Activated CD4-positive, alpha-beta memory T cell treated with anti-CD3 and anti-CD28 coated beads for 36 hours (primary cell): ENCODE measurements around the gene SERPINA10. TPM values are rescaled to one million over a fixed set of nuclear protein-coding genes. Genes with fewer than 3 reads are reported as not detected.

ENCODE experiments used
- CTCF ChIA-PET: fragments of 350-600 bp; sonication (Branson Sonifier 250); formaldehyde crosslinking; loops from one replicate; lab custom pipeline; 2021; ENCODE audit warnings: antibody characterized with exemption, inconsistent platforms; lab: Charles Lee
- POLR2A ChIA-PET: fragments of 350-600 bp; sonication (Branson Sonifier 250); formaldehyde crosslinking; loops from one replicate; lab custom pipeline; 2021; ENCODE audit warnings: antibody characterized with exemption; lab: Charles Lee
- DNase-seq: peaks from one replicate; pipeline ENCODE4 v3.0.0-alpha.2; 2020
- H3K27ac Mint-ChIP-seq: one replicate; pipeline ENCODE4 v1.8.0; 2021; ENCODE audit warnings: mixed read lengths
- H3K27me3 Mint-ChIP-seq: one replicate; pipeline ENCODE4 v1.8.0; 2021; ENCODE audit warnings: mixed read lengths
- H3K36me3 Mint-ChIP-seq: one replicate; pipeline ENCODE4 v1.8.0; 2021; ENCODE audit warnings: mixed read lengths
- H3K4me1 Mint-ChIP-seq: one replicate; pipeline ENCODE4 v1.8.0; 2021; ENCODE audit warnings: low read depth, mixed read lengths
- H3K4me3 Mint-ChIP-seq: one replicate; pipeline ENCODE4 v1.8.0; 2021; ENCODE audit warnings: mild to moderate bottlenecking, mixed read lengths
- H3K9me3 Mint-ChIP-seq: one replicate; pipeline ENCODE4 v1.8.0; 2021; ENCODE audit warnings: mixed read lengths
- intact Hi-C: fragments of 100-400 bp; cut with micrococcal nuclease; formaldehyde crosslinking; loops from one replicate; pipeline ENCODE4 v1.15.1; 2023
- total RNA-seq, 2 experiments: library from RNA; stranded (reverse); gene quantifications; one replicate each; pipeline ENCODE4 v1.2.3, GENCODE V29; 2021

SERPINA10 gene
- total RNA-seq, 2 experiments from 2014 or later: not detected

GRCh38 chr14:94330432-94330831 is 37.4 kb upstream of the SERPINA10 start:
- Mint-ChIP-seq H3K4me3 (no peak overlapping the region), H3K27me3 (peaks cover 5% of the 10 kb centered on the region), H3K4me1 (no peaks in the 10 kb centered on the region), H3K27ac (no peak overlapping the region), H3K36me3 (no peaks in the 10 kb centered on the region), H3K9me3 (peaks cover 2% of the 10 kb centered on the region)
- ChIA-PET POLR2A (no interaction called here), CTCF (interaction anchor here (2.1 kb wide), 1 partner anchor 12 kb away, joined by 6 read pairs; no protein-coding TSS in a partner anchor)
- DNase-seq: no peak
- intact Hi-C loops: no loop called here

GRCh38 chr14:94329857-94330256 is 36.8 kb upstream of the SERPINA10 start:
- no peak for DNase-seq
- peaks cover 2% of the 10 kb centered on the region for H3K9me3 Mint-ChIP-seq
- H3K36me3 Mint-ChIP-seq: no peaks in the 10 kb centered on the region
- POLR2A ChIA-PET: no interaction called here
- H3K27me3 Mint-ChIP-seq: peaks cover 4% of the 10 kb centered on the region
- no peak overlapping the region for H3K4me3 Mint-ChIP-seq
- H3K27ac Mint-ChIP-seq: no peak overlapping the region
- CTCF ChIA-PET: interaction anchor here (0.7 to 2.1 kb wide), 2 partner anchors 13 to 273 kb away, joined by 3 to 6 read pairs; no protein-coding TSS in a partner anchor
- intact Hi-C loops: no loop called here
- no peaks in the 10 kb centered on the region for H3K4me1 Mint-ChIP-seq

GRCh38 chr14:94328196-94328595 is 35.1 kb upstream of the SERPINA10 start:
- H3K4me1 Mint-ChIP-seq: no peaks in the 10 kb centered on the region
- H3K27ac Mint-ChIP-seq: no peak overlapping the region
- ChIA-PET POLR2A (no interaction called here), CTCF (no interaction called here)
- no peak overlapping the region for H3K4me3 Mint-ChIP-seq
- DNase-seq: no peak
- H3K36me3 Mint-ChIP-seq: no peaks in the 10 kb centered on the region
- peaks cover 1% of the 10 kb centered on the region for H3K27me3 Mint-ChIP-seq
- intact Hi-C loops: no loop called here
- peaks cover 2% of the 10 kb centered on the region for H3K9me3 Mint-ChIP-seq

GRCh38 chr14:94322648-94323570 is 29.8 kb upstream of the SERPINA10 start, which contains the start of gene SERPINA6:
Gene SERPINA6, minus strand, starts transcription at chr14:94323336. Its CDS starts 8,688 bp downstream, at chr14:94314648.
- no peak within 1 kb of the TSS for H3K27ac Mint-ChIP-seq
- H3K36me3 Mint-ChIP-seq: no peaks in the 10 kb centered on the region
- no peak within 1 kb of the TSS for H3K4me3 Mint-ChIP-seq
- DNase-seq: no peak
- H3K4me1 Mint-ChIP-seq: no peaks in the 10 kb centered on the region
- CTCF ChIA-PET: interaction anchor here (1.3 kb wide), 1 partner anchor 163 kb away, joined by 3 read pairs; no protein-coding TSS in a partner anchor
- no peaks in the 10 kb centered on the region for H3K9me3 Mint-ChIP-seq
- H3K27me3 Mint-ChIP-seq: no peaks in the 10 kb centered on the region
- intact Hi-C loops: no loop called here
- POLR2A ChIA-PET: no interaction called here

- ChIA-PET POLR2A (no interaction called here), CTCF (no interaction called here)
- Mint-ChIP-seq H3K4me1 (no peaks in the 10 kb centered on the region), H3K36me3 (no peaks in the 10 kb centered on the region), H3K9me3 (no peaks in the 10 kb centered on the region), H3K27me3 (no peaks in the 10 kb centered on the region), H3K4me3 (no peak overlapping the region), H3K27ac (no peak overlapping the region)
- no peak for DNase-seq
- intact Hi-C loops: no loop called here
These were observed 28.6 kb upstream of the SERPINA10 start for GRCh38 chr14:94321421-94322271.

GRCh38 chr14:94320243-94320642 is 27.2 kb upstream of the SERPINA10 start:
- Mint-ChIP-seq H3K27me3 (no peaks in the 10 kb centered on the region), H3K9me3 (no peaks in the 10 kb centered on the region), H3K4me1 (no peaks in the 10 kb centered on the region), H3K4me3 (no peak overlapping the region), H3K27ac (no peak overlapping the region), H3K36me3 (no peaks in the 10 kb centered on the region)
- POLR2A ChIA-PET: no interaction called here
- intact Hi-C loops: no loop called here
- DNase-seq: no peak
- CTCF ChIA-PET: no interaction called here

- H3K36me3 Mint-ChIP-seq: no peaks in the 10 kb centered on the region
- POLR2A ChIA-PET: no interaction called here
- no peaks in the 10 kb centered on the region for H3K9me3 Mint-ChIP-seq
- H3K4me1 Mint-ChIP-seq: no peaks in the 10 kb centered on the region
- H3K4me3 Mint-ChIP-seq: no peak overlapping the region
- H3K27ac Mint-ChIP-seq: no peak overlapping the region
- CTCF ChIA-PET: interaction anchor here (1.0 kb wide), 1 partner anchor 181 kb away, joined by 3 read pairs; no protein-coding TSS in a partner anchor
- DNase-seq: no peak
- intact Hi-C loops: no loop called here
- H3K27me3 Mint-ChIP-seq: no peaks in the 10 kb centered on the region
These were observed 24.2 kb upstream of the SERPINA10 start for GRCh38 chr14:94317259-94317658.

GRCh38 chr14:94316692-94317091 is 23.6 kb upstream of the SERPINA10 start:
- CTCF ChIA-PET: interaction anchor here (1.0 kb wide), 1 partner anchor 180 kb away, joined by 3 read pairs; no protein-coding TSS in a partner anchor
- H3K4me1 Mint-ChIP-seq: no peaks in the 10 kb centered on the region
- H3K36me3 Mint-ChIP-seq: no peaks in the 10 kb centered on the region
- H3K27ac Mint-ChIP-seq: no peak overlapping the region
- no peak for DNase-seq
- intact Hi-C loops: no loop called here
- H3K9me3 Mint-ChIP-seq: no peaks in the 10 kb centered on the region
- H3K4me3 Mint-ChIP-seq: no peak overlapping the region
- no peaks in the 10 kb centered on the region for H3K27me3 Mint-ChIP-seq
- POLR2A ChIA-PET: no interaction called here

GRCh38 chr14:94314890-94315289 is 21.8 kb upstream of the SERPINA10 start:
- H3K36me3 Mint-ChIP-seq: no peaks in the 10 kb centered on the region
- DNase-seq: no peak
- no peaks in the 10 kb centered on the region for H3K4me1 Mint-ChIP-seq

GRCh38 chr14:94313991-94314655 is 21.1 kb upstream of the SERPINA10 start:
- Mint-ChIP-seq H3K9me3 (no peaks in the 10 kb centered on the region), H3K27ac (no peak overlapping the region), H3K27me3 (no peaks in the 10 kb centered on the region), H3K36me3 (no peaks in the 10 kb centered on the region), H3K4me3 (no peak overlapping the region), H3K4me1 (no peaks in the 10 kb centered on the region)
- ChIA-PET CTCF (no interaction called here), POLR2A (no interaction called here)
- DNase-seq: no peak
- intact Hi-C loops: no loop called here

More at GRCh38 chr14:94314890-94315289, 21.8 kb upstream of the SERPINA10 start:
- Mint-ChIP-seq H3K4me3 (no peak overlapping the region), H3K27me3 (no peaks in the 10 kb centered on the region), H3K9me3 (no peaks in the 10 kb centered on the region), H3K27ac (no peak overlapping the region)
- CTCF ChIA-PET: no interaction called here
- POLR2A ChIA-PET: no interaction called here
- intact Hi-C loops: no loop called here

- Mint-ChIP-seq H3K36me3 (no peaks in the 10 kb centered on the region), H3K27ac (no peak overlapping the region), H3K4me3 (no peak overlapping the region), H3K4me1 (no peaks in the 10 kb centered on the region), H3K9me3 (peaks cover 10% of the 10 kb centered on the region), H3K27me3 (peaks cover 3% of the 10 kb centered on the region)
- POLR2A ChIA-PET: no interaction called here
- CTCF ChIA-PET: no interaction called here
- intact Hi-C loops: no loop called here
- no peak for DNase-seq
These were observed 19.6 kb upstream of the SERPINA10 start for GRCh38 chr14:94312481-94313246.
